Activated CD4-positive, alpha-beta T cell treated with anti-CD3 and anti-CD28 coated beads, Interleukin-2, amount 50 U/mL, for 1 hour (primary cell): Measurements from ENCODE around the gene LIX1L.

ENCODE experiments used
- DNase-seq: peaks from one replicate; pipeline ENCODE4 v3.0.0-alpha.2; 2020

LIX1L gene

GRCh38 chr1:145985129-145985501, 27.3 kb upstream of the LIX1L start:
- DNase-seq, result no peak

- peak; percentile 35 for DNase-seq
Measured at GRCh38 chr1:145983960-145984830, 26.4 kb upstream of the LIX1L start.

DNA sequence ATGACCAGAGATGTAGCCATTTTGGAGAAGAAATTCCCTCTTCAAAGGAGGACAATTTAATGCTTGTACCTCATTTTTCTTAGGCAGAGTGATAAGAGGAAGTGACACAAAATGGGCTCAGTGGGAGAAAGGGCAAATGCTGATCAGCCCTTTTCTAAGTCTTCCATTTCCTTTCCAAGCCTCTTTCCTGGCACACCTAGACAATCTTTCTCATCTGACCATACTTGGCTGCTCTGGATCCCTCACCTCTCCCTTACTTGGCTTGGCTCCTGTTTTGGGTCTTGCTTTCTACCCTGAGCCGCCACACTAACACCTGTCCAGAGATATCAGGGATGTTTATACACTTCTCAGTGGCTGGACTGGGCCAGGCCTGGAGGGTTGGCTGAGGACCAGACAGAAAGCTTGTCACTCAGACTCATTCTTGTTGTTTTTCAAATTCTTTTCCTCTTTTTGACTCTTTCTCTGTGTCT, 25.4 kb upstream of the LIX1L start:
- no peak for DNase-seq

GRCh38 chr1:145982010-145982723, 24.4 kb upstream of the LIX1L start:
- no peak for DNase-seq

DNA sequence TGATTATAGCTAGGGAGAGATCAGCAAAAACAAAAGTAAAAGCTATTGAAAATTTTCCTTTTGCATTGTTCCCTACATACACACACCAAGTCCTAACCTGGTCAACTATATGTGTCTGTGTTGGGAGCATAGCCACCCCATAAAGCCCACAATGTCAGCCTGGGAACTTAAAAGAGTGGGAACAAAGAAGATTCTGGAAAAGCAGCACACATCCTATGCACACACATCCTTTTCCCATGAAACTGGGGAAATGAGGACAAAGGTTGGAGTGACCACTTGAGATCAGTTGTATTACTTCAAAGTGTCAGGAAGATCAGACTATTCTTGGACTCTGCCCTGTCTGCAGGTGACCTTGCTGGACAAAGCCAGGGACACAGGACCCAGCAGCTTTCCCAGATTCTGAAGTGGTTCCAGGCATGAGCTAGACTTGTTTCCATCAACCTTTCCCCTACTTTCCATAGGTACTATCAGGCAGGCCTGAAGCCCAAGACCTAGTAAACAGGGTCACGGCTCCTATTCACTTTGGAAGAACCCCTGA, 22.7 kb upstream of the LIX1L start:
- DNase-seq, result no peak

- no peak for DNase-seq
Measured at GRCh38 chr1:145979746-145980456, 22.1 kb upstream of the LIX1L start.

- DNase-seq, result peak; percentile 67
Measured at GRCh38 chr1:145978854-145979745, 21.3 kb upstream of the LIX1L start.

- DNase-seq, result no peak
Measured at GRCh38 chr1:145978471-145978853, 20.6 kb upstream of the LIX1L start.

DNA sequence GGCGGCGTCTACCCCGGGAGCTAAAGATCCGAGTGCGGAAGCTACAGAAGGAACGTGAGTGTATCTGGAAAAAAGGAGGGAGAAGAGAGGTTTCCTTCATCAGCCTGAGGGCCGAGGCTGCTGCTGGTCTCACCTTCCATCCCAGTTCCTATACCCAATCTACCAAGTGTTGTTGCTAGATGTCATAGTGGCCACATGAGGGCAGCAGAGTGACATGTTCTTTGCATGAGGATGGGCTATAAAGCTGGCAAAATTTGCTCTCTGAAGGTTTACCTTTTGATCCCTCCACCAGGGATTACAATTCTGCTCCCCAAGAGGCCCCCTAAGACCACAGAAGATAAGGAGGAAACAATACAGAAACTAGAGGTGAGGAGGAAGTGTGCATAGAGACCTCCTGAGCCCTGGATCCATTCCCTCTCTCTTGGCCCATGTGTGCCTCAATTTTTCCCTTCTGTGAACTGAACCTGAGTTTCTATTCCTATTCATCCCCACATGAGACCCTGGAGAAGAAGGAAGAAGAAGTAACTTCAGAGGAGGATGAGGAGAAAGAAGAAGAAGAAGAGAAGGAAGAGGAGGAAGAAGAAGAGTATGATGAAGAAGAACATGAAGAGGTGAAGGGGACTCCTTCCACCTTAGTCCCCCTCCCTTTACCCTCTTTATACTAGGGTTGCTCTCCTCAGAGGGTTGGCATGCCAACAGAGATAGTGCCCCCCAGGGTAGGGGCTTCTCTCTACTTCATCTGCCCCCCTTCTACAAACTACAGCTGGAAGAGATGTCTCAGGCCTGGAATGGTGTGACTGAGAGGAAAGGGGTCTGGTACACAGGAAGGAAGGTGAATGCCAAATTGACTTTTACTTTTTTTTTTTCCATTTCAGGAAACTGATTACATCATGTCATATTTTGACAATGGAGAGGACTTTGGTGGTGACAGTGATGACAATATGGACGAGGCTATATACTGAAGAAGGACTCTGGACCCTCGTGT, 20.0 kb upstream of the LIX1L start:
- DNase-seq, result peak; percentile 69

DNA sequence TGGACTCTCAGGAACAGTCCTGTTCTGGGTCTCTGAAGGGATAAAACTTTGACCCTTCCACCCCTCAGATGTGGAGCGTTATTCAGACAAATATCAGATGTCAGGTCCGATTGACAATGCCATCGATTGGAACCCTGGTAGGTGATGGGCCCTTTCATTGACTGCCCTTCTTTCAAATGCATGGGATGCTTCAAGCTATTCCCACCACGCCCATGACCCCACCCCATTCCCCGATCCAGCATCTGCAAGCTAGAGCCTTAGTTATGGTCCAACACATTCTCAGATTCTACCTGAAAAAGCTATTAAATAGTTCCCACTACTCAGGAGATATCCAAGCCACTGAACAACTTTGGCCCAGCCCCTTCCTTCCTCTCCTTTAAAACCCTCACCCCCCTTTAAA, 19.2 kb upstream of the LIX1L start:
- no peak for DNase-seq

DNA sequence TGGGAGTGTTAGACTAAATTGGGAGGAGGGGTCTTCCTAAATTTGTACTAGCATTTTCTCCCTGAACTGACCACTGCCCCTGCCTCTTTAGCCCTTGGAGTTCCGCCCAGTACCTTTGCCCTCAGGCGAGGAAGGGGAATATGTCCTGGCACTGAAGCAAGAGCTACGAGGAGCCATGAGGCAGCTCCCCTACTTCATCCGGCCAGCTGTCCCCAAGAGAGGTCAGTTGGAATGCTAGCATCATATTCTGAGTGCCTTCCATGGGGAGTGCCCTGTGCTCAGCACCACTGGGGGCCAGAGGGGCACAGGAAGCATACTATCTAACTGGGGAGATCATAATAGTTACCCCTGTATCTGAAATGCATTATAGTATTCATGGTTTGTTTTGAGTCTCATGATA, 17.4 kb upstream of the LIX1L start:
- DNase-seq, result no peak

- no peak for DNase-seq
Measured at GRCh38 chr1:145974721-145975120, 16.9 kb upstream of the LIX1L start.

GRCh38 chr1:145972580-145972979, 14.8 kb upstream of the LIX1L start:
- DNase-seq, result no peak

DNA sequence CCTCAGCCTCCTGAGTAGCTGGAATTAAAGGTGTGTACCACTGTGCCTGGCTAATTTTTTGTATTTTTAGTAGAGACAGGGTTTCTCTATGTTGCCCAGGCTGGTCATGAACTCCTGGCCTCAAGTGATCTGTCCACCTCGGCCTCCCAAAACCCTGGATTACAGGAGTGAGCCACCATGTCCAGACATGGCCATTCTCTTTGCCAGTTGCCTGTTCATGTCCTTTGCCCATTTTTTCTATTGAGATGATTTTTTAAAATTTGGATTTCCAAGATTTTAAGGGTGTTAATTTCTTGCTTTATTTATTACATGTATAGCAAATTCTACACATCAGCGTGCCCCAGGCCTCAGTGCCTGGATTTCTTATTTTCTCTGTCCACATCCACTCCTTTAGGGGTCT, 9.5 kb upstream of the LIX1L start:
- DNase-seq, result no peak

GRCh38 chr1:145965119-145965744, 7.4 kb upstream of the LIX1L start:
- no peak for DNase-seq

DNA sequence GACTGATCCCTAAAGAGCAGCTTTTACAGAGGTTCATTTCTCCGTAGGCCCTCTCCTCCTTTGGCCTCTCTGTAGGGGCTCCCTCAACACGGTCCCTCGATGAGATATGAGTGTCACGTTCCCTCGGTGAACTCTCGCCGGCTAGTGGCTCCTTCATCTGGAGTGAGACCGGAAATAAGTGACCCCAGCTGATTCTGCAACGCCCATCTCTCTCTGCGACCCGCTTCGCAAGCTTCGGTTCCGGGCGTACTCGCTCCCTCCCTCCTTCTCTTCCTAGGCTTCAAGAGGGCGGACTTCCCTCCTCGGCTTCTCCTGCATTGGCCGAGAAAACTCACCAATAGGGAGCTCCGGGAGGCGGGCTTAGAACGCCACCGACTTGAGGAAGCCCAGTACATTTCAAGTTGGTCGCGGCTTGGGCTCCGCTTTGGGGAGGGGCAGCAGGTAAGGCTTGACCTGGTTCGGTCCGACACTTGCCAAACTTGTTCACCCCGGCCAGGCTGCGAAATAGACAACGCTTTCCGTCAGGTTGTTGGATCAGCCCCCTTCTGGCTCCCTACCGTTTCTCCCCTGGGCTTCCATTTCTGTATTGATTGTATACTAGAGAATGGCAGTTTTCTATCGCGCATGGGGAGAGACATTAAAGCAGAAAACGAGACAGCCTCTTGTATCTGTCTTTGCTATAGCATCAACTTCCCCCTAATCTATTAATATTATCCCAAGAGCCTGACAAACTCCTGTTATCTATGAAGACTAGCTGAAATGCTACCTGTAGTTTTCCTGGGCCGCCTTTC, 6.7 kb upstream of the LIX1L start, which contains the start of the genes ANKRD34A and POLR3GL:
Gene ANKRD34A, minus strand, starts transcription at position 248 of the 791 bp plus-strand sequence. CDS start 2,816 bp downstream, outside the sequence.
Gene POLR3GL, plus strand, starts transcription at position 363 of the 791 bp plus-strand sequence. CDS start 10,176 bp downstream, outside the sequence.
- DNase-seq, result peak; percentile 88

GRCh38 chr1:145963265-145964019, 5.6 kb upstream of the LIX1L start:
- no peak for DNase-seq
